Breast epithelium (tissue), 3 donors: ENCODE results near the gene PCDHA3.

Source experiments
- CTCF ChIP-seq, 3 donors: fragments of 450-650 bp; IDR thresholded peaks; one replicate each; pipeline ENCODE4 v1.5.1; 2016 to 2017; ENCODE audit warnings: antibody characterized with exemption in 3 of 3, mild to moderate bottlenecking in 3 of 3, moderate library complexity in 3 of 3
- POLR2A ChIP-seq: fragments of 450-650 bp; IDR thresholded peaks from one replicate; pipeline ENCODE4 v1.6.1; 2016; ENCODE audit warnings: antibody characterized with exemption, mild to moderate bottlenecking, moderate library complexity
- POLR2AphosphoS5 ChIP-seq, 3 donors: sonication (generic); formaldehyde crosslinking; IDR thresholded peaks; one replicate each; pipeline ENCODE4 v1.6.1; 2017; ENCODE audit warnings: antibody characterized with exemption in 3 of 3

DNA sequence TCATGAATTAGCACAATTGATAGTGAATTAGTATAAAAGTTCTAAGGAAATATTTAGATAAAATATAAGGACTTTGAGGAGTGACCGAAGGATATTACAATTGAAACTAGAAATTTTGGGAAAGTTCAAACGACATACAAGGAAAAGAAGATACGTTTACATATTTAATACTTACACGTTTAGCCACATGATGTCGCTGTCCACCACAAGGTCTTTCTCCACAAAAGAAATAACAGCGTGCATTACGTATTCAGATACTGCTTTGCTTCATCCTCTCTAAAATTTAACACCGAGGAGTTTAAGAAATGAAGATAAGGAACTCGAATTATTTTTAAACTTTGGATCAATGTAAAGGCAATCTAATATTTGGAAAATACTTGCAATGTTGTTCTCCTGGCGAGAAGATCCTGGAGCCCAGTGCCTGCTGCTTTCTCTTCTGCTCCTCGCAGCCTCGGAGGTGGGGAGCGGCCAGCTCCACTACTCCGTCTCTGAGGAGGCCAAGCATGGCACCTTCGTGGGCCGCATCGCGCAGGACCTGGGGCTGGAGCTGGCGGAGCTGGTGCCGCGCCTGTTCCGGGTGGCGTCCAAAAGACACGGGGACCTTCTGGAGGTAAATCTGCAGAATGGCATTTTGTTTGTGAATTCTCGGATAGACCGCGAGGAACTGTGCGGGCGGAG, at the start of gene PCDHA3:
- TF ChIP-seq POLR2A (no peak), CTCF (IDR thresholded peaks at IDR 0.05) (peak in 2 of 3 donors; percentile 17 to 21), POLR2AphosphoS5 (IDR thresholded peaks at IDR 0.05) (no peak)
